Transverse colon (tissue), 3 donors: Measurements from ENCODE around the gene CTNNA1.

Source experiments
- POLR2A ChIP-seq: fragments of 450-650 bp; IDR thresholded peaks from one replicate; pipeline ENCODE4 v1.6.1; 2016; ENCODE audit warnings: antibody characterized with exemption, mild to moderate bottlenecking, moderate library complexity
- TF ChIP-seq, protein P1 (sequence below), 5 experiments: fragments of 200-600 bp in 3 of 5; fragments of 450-650 bp in 2 of 5; sonication (generic) in 3 of 5; IDR thresholded peaks; 1 replicate in 2 of 5; 2 replicates in 3 of 5; pipeline ENCODE4 v1.5.1; 2016 to 2017; ENCODE audit warnings: antibody characterized with exemption in 5 of 5, inconsistent platforms in 3 of 5, mild to moderate bottlenecking in 2 of 5, moderate library complexity in 1 of 5

DNA sequence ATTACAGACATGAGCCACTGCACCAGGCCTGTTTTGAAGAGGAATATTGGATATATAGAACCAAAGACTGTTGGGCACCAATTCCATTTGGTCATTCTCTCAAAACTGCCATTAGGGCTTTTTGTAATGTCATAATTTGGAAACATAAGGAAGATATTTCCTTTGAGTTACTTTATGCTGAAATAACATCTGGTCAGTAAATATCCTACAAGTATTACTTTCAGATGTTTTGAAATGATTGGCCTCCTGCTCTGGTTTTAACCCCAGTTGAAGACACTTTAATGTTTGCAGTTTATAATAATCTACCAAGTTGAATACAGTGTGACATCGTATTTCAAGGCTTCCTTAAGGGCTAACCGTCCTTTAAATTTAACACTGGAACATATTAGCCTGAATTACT is 88.3 kb downstream of the CTNNA1 start:
- no peak for TF ChIP-seq POLR2A
- TF ChIP-seq, protein P1, sequence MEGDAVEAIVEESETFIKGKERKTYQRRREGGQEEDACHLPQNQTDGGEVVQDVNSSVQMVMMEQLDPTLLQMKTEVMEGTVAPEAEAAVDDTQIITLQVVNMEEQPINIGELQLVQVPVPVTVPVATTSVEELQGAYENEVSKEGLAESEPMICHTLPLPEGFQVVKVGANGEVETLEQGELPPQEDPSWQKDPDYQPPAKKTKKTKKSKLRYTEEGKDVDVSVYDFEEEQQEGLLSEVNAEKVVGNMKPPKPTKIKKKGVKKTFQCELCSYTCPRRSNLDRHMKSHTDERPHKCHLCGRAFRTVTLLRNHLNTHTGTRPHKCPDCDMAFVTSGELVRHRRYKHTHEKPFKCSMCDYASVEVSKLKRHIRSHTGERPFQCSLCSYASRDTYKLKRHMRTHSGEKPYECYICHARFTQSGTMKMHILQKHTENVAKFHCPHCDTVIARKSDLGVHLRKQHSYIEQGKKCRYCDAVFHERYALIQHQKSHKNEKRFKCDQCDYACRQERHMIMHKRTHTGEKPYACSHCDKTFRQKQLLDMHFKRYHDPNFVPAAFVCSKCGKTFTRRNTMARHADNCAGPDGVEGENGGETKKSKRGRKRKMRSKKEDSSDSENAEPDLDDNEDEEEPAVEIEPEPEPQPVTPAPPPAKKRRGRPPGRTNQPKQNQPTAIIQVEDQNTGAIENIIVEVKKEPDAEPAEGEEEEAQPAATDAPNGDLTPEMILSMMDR (IDR thresholded peaks at IDR 0.05) = no peak
